K562 (cell line): ENCODE results near the gene FBRS. TPM values are rescaled to one million over a fixed set of nuclear protein-coding genes. Genes with fewer than 3 reads are reported as not detected.

ENCODE experiments used
- ARNT ChIP-seq, 2 experiments: fragments of 450-650 bp; IDR thresholded peaks; 2 replicates each; pipeline ENCODE4 v1.6.1; 2016; ENCODE audit warnings: mild to moderate bottlenecking in 1 of 2
- BRF1 ChIP-seq: IDR thresholded peaks from 3 replicates; pipeline ENCODE4 v1.6.1; 2011; ENCODE audit warnings: borderline replicate concordance, mild to moderate bottlenecking; ENCODE audit not compliant: insufficient read length; ENCODE audit errors: extremely low read depth
- CBFB ChIP-seq: sonication (generic); formaldehyde crosslinking; IDR thresholded peaks from 2 replicates; pipeline ENCODE4 v1.4.0; 2020; ENCODE audit warnings: mild to moderate bottlenecking, missing genetic modification reagents
- CBX5 ChIP-seq: IDR thresholded peaks from 2 replicates; pipeline ENCODE4 v1.6.1; 2014; ENCODE audit warnings: low read depth, borderline replicate concordance
- ELK3 ChIP-seq: fragments of 450-650 bp; formaldehyde crosslinking; IDR thresholded peaks from 2 replicates; pipeline ENCODE4 v1.4.0; 2020; ENCODE audit warnings: mild to moderate bottlenecking
- GABPB2 ChIP-seq: fragments of 250-450 bp; sonication (Bioruptor Pico); conservative IDR thresholded peaks from 2 replicates; pipeline ENCODE4 v1.5.1; 2021; ENCODE audit warnings: mild to moderate bottlenecking
- KDM1A ChIP-seq, 2 experiments: fragments of 450-650 bp; IDR thresholded peaks; 2 replicates each; pipeline ENCODE4 v1.6.1; 2016; ENCODE audit warnings: mild to moderate bottlenecking in 2 of 2
- KLF1 ChIP-seq: fragments of 450-650 bp; IDR thresholded peaks from 2 replicates; pipeline ENCODE4 v1.6.1; 2016; ENCODE audit warnings: missing genetic modification characterization, missing compliant biosample characterization
- KLF16 ChIP-seq: IDR thresholded peaks from 2 replicates; pipeline ENCODE4 v1.6.1; 2016; ENCODE audit warnings: antibody characterized with exemption
- PHTF2 ChIP-seq: fragments of 250-450 bp; sonication (Bioruptor Pico); IDR thresholded peaks from 2 replicates; pipeline ENCODE4 v1.5.0; 2021; ENCODE audit warnings: mild to moderate bottlenecking
- RBM25 ChIP-seq: fragments of 200-400 bp; formaldehyde crosslinking; IDR thresholded peaks from 2 replicates; pipeline ENCODE4 v1.6.1; 2018; ENCODE audit warnings: low read length, low read depth, moderate library complexity; ENCODE audit not compliant: severe bottlenecking
- RFX1 ChIP-seq: fragments of 450-650 bp; IDR thresholded peaks from 2 replicates; pipeline ENCODE4 v1.6.1; 2016; ENCODE audit warnings: mild to moderate bottlenecking, moderate library complexity
- SMARCB1 ChIP-seq: IDR thresholded peaks from 2 replicates; pipeline ENCODE4 v1.6.1; 2011; ENCODE audit warnings: improper control_type of control experiment, low read depth; ENCODE audit not compliant: insufficient read length
- TEAD2 ChIP-seq: fragments of 450-650 bp; IDR thresholded peaks from 2 replicates; pipeline ENCODE4 v1.6.1; 2016; ENCODE audit warnings: missing genetic modification characterization, control low read depth, missing compliant biosample characterization
- THRA ChIP-seq: fragments of 450-650 bp; IDR thresholded peaks from 2 replicates; pipeline ENCODE4 v1.6.1; 2017; ENCODE audit warnings: mild to moderate bottlenecking, moderate library complexity
- TOE1 ChIP-seq, 2 experiments: fragments of 450-650 bp in 1 of 2; sonication (generic) in 1 of 2; formaldehyde crosslinking in 1 of 2; IDR thresholded peaks; 2 replicates each; pipeline versions ENCODE4 v1.7.1 to v1.8.0; 2016 to 2022; ENCODE audit warnings: borderline replicate concordance in 2 of 2, mild to moderate bottlenecking in 2 of 2, antibody characterized with exemption in 1 of 2, inconsistent platforms in 1 of 2, low read depth in 1 of 2, missing genetic modification reagents in 1 of 2, moderate library complexity in 1 of 2
- ZBTB1 ChIP-seq: sonication (generic); formaldehyde crosslinking; IDR thresholded peaks from 2 replicates; pipeline ENCODE4 v1.8.1; 2023; ENCODE audit warnings: missing genetic modification reagents, low read depth, mild to moderate bottlenecking, borderline replicate concordance
- ZNF384 ChIP-seq: IDR thresholded peaks from 2 replicates; pipeline ENCODE4 v1.6.1; 2012; ENCODE audit warnings: low read depth, low read length, improper control_type of control experiment
- ZNF395 ChIP-seq: fragments of 200-800 bp; sonication (Bioruptor generic); IDR thresholded peaks from 2 replicates; pipeline ENCODE4 v1.6.1; 2017; ENCODE audit warnings: missing genetic modification characterization, missing compliant biosample characterization
- ZNF408 ChIP-seq: fragments of 250-450 bp; sonication (Bioruptor Pico); IDR thresholded peaks from 2 replicates; pipeline ENCODE4 v1.4.0; 2020; ENCODE audit warnings: low read depth, mild to moderate bottlenecking, moderate library complexity
- ZNF507 ChIP-seq: conservative IDR thresholded peaks from 2 replicates; pipeline ENCODE4 v1.6.1; 2017; ENCODE audit warnings: missing genetic modification characterization, missing compliant biosample characterization
- ZNF79 ChIP-seq: fragments of 250-450 bp; sonication (Bioruptor Pico); IDR thresholded peaks from 2 replicates; pipeline ENCODE4 v1.4.0; 2020; ENCODE audit warnings: low read depth, mild to moderate bottlenecking, moderate library complexity
- polyA plus RNA-seq, 8 experiments: library from polyadenylated mRNA; depleted of rRNA in 4 of 8; stranded (reverse) in 5 of 8; unstranded in 3 of 8; fragments of >200 nt; fragmentation: Nextera tagmentation in 2 of 8; fragmentation: Illumina TruSeq in 1 of 8; extraction: Ambion mirVana in 2 of 8; extraction: Trizol in 1 of 8; gene quantifications; 2 replicates each; pipeline versions ENCODE4 v1.2.1 to v1.2.3, GENCODE V29; 2011 to 2014; ENCODE audit warnings: inconsistent platforms in 1 of 8, missing spikeins in 1 of 8
- total RNA-seq, 7 experiments: library from RNA; depleted of rRNA in 6 of 7; stranded (reverse); fragments of >200 nt in 6 of 7; fragmentation: Illumina TruSeq in 2 of 7; extraction: Trizol in 2 of 7; gene quantifications; 2 replicates each; pipeline versions ENCODE4 v1.2.1 to v1.2.3, GENCODE V29; 2011 to 2021; ENCODE audit warnings: low replicate concordance in 1 of 7
- TF ChIP-seq, protein P1 (sequence below): IDR thresholded peaks from 2 replicates; pipeline ENCODE4 v1.6.1; 2016; ENCODE audit warnings: missing genetic modification characterization, missing compliant biosample characterization

The FBRS gene
- total and polyA plus RNA-seq, 9 of the 15 experiments (the other 6 are each of a cell fraction or from before 2014, with no cell fraction given): 0.32 to 59.5 (median 13.1) TPM

DNA sequence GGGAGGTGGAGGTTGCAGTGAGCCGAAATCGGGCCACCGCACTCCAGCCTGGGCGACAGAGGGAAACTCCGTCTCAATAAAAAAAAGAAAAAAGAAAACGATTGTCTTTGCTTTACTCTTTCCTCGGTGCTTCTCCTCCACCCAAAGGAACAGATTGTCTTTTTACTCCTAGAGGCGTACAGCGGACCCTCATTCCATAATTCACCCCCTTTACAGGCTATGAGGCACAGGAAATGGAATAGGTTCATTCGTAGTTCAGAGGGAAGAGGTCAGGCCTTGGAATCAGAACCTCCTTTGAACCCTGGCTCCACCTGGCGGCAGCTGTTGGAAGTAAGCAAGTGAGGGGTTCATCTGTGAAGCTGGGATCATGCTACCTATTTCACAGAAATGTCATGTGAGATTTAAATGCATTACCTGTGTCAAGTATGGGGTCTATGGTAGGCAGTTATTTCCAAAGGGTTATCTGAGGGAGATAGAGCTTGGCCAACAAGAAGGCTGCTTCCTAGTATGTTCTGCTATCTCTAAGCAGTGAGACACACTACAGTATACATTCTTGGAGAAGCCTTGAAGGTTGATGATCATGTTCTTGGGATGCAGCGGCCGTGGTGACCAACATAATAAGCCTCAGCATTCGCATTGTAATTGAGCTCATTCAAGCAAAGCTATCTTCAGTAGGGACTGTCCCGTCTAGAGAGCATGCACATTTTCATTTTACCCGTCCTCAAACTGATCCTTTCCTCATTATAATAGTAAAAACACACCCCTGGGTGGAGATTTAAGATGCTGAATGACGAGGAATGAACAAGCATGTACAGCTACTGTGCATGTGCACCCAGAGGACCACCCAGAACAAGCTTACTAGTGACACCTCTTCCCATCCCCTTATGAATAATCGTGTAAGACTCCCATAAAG lies 29.3 kb upstream of the FBRS start (continued):
- no peak for TF ChIP-seq PHTF2 (CRISPR knock-in tag)
- TF ChIP-seq RBM25: no peak
- 0 out of 2 replicates have a peak, but pooled peaks have one; percentile 33 for TF ChIP-seq ZNF395 (CRISPR knock-in tag)
- TF ChIP-seq ZBTB1 (CRISPR knock-in tag): no peak
- peak; percentile 24; the same call in 1 of the 2 replicates for TF ChIP-seq ZNF384
- TF ChIP-seq KLF16: peak; percentile 61; the same call in 1 of the 2 replicates
- TF ChIP-seq ZNF408 (CRISPR knock-in tag): no peak
- TF ChIP-seq ARNT (IDR thresholded peaks at IDR 0.05): peak in 1 of 2 experiments; percentile 48; a peak in 1 of 4 replicates
- TF ChIP-seq SMARCB1: no peak
- no peak for TF ChIP-seq RFX1
- no peak for TF ChIP-seq ZNF507 (tag)
- TF ChIP-seq KLF1 (tag): no peak
- TF ChIP-seq, protein P1, sequence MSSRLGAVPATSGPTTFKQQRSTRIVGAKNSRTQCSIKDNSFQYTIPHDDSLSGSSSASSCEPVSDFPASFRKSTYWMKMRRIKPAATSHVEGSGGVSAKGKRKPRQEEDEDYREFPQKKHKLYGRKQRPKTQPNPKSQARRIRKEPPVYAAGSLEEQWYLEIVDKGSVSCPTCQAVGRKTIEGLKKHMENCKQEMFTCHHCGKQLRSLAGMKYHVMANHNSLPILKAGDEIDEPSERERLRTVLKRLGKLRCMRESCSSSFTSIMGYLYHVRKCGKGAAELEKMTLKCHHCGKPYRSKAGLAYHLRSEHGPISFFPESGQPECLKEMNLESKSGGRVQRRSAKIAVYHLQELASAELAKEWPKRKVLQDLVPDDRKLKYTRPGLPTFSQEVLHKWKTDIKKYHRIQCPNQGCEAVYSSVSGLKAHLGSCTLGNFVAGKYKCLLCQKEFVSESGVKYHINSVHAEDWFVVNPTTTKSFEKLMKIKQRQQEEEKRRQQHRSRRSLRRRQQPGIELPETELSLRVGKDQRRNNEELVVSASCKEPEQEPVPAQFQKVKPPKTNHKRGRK (tag): no peak
- 0 out of 2 replicates have a peak, but pooled peaks have one; percentile 14 for TF ChIP-seq TOE1 (IDR thresholded peaks at IDR 0.05; ENCODE audit: borderline replicate concordance)
- TF ChIP-seq TOE1 (CRISPR knock-in tag; IDR thresholded peaks at IDR 0.05; ENCODE audit: borderline replicate concordance, low read depth): no peak
- no peak for TF ChIP-seq ZNF79 (CRISPR knock-in tag)
- peak in 1 of 2 experiments; percentile 54; a peak in 1 of 4 replicates for TF ChIP-seq KDM1A (IDR thresholded peaks at IDR 0.05)
- TF ChIP-seq THRA: no peak
- TF ChIP-seq CBFB (CRISPR knock-in tag): no peak
- no peak for TF ChIP-seq CBX5
- TF ChIP-seq TEAD2 (tag): no peak
- no peak for TF ChIP-seq GABPB2 (CRISPR knock-in tag)
- TF ChIP-seq ELK3: no peak
- no peak for TF ChIP-seq BRF1
